ENCODE data around the gene CAMTA1.
"Not testable (repeated sequence)": the region's sequence is repeated elsewhere in the genome, so short reads cannot be mapped to it uniquely, and the experiment has no call there.

Gene CAMTA1

GRCh38 chr1:7586031-7586941 is 801.0 kb downstream of the CAMTA1 start:
- no peak for DNase-seq (ENCODE audit: low read depth, low spot score)

- no peak for DNase-seq (ENCODE audit: low read depth, low spot score)
Observed at GRCh38 chr1:7587108-7587772, 802.0 kb downstream of the CAMTA1 start.

DNA sequence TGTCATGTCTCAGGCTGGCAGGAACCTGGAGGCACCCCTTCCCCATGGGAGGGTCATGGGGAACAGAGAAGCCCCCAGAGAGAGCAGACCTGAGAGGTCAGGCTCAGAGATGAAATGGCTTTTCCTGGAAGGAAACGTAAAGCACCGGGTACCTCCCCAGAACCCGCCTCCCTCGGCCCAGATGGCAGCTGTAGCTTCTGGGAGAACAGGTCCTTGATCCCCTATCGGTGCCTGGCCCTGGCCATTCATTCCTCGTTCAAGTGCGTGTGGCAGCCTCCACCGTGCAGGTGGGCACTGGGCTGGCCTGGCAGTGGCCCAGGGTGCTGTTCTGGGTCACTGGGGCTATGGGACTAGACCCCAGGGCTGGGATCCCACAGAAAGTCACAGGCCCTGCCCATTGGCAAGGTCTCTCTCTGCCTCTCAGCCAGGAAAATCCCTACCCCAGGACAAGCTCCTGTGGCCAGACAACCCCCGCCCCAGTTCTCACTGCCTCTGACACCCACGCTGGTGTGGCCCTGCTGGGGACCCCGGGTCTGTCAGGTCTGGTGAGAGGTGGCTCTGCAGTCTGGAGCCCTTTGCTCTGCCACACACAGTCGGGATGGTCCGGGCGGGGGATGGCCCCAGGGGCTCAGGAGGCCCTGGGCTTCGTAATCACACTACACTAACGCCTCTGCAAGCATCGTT is 802.7 kb downstream of the CAMTA1 start:
- DNase-seq (ENCODE audit: low read depth, low spot score) = no peak

GRCh38 chr1:7588457-7588827 is 803.2 kb downstream of the CAMTA1 start:
- DNase-seq (ENCODE audit: low read depth, low spot score) = no peak

- no peak for DNase-seq (ENCODE audit: low read depth, low spot score)
Observed at GRCh38 chr1:7589080-7589735, 804.0 kb downstream of the CAMTA1 start.

GRCh38 chr1:7589774-7590425 is 804.6 kb downstream of the CAMTA1 start:
- no peak for DNase-seq (ENCODE audit: low read depth, low spot score)

DNA sequence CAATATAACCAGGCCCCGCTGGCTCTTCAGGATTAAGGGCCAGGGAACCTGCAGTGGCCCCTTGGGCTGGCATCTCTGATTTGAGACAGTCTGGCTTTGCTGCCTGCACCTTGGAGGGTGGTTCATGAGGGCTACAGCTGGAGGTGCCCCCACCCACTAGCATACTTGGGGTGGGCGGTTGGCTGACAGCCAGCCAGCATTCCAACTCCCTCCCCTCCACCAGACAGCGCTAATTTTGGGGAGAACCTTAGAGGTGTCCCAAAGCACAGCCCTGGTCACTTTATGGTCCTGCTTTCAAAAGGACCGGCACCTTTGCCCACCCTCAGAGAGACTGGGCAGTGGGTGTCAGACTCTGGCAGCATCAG is 805.2 kb downstream of the CAMTA1 start:
- no peak for DNase-seq (ENCODE audit: low read depth, low spot score)

DNA sequence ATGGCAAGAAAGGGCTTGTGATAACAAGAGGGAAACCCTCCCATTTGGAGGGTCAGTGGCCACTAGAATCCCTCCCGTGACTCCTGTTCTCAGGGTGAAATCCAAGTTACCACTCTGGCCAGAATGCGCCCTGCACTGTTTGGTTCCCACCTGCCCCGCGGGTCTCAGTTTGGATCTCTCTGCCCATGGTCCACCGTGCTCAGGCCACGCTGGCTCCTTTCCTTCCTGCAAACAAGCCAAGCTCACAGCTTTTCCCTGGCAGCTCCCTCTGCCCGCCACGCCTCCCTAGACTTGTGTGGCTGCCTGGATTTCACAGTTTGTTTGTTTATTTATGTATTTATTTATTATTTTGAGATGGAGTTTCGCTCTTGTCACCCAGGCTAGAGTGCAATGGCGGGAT is 806.3 kb downstream of the CAMTA1 start:
- DNase-seq (ENCODE audit: low read depth, low spot score) = no peak

- no peak for DNase-seq (ENCODE audit: low read depth, low spot score)
Observed at GRCh38 chr1:7592120-7592798, 807.0 kb downstream of the CAMTA1 start.

DNA sequence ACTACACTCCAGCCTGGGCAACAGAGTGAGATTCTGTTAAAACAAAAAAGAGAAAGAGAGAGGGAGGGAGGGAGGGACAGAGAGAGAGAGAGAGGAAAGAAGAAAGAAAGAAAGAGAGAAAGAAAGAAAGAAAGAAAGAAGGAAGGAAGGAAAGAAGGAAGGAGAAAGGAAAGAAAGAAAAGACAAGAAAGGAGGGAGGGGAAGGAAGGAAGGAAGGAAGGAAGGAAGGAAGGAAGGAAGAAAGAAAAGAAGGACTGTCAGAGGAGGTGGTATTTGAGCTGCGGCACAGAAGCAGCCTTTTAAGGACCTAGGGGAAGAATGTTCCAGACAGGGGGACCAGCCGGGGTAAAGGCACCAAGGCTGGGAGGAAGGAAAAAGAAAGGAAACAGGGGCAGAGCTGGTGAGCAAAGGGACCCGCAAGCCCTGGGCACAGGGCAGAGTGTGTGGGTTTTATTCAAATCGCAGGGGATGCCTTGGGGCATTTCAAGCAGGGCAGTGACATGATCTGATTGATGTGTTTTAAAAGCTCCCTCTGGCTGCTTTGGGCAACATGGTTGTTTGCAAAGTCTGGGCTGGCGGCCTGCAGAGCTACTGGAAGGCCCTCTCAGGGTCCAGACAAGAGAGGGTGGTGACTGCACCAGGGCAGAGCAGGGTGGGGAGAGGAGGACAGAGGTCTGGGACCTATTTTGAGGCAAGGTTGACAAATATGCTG is 808.9 kb downstream of the CAMTA1 start:
- peak; percentile 85 for DNase-seq (ENCODE audit: low read depth, low spot score)

- DNase-seq (ENCODE audit: low read depth, low spot score) = no peak
Observed at GRCh38 chr1:7594714-7595295, 809.6 kb downstream of the CAMTA1 start.

DNA sequence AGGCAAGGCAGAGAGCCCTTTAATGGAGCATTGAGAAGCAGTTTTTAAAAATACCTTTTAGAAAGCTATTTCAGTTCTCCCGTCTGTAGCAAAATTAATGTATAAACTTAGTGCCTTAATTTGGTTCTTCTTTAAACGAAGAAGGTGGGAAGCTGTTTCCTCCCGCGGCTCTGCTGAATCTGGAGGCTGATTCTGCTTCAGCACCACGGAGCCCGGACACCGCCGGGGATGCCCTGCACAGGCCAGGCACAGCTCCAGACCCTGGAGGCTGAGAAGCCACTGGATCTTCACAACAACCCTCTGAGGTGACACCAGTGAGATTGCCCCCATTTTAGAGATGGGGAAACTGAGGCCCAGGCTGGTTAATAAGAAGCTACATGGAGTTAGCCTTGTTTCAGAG is 810.1 kb downstream of the CAMTA1 start:
- no peak for DNase-seq (ENCODE audit: low read depth, low spot score)

DNA sequence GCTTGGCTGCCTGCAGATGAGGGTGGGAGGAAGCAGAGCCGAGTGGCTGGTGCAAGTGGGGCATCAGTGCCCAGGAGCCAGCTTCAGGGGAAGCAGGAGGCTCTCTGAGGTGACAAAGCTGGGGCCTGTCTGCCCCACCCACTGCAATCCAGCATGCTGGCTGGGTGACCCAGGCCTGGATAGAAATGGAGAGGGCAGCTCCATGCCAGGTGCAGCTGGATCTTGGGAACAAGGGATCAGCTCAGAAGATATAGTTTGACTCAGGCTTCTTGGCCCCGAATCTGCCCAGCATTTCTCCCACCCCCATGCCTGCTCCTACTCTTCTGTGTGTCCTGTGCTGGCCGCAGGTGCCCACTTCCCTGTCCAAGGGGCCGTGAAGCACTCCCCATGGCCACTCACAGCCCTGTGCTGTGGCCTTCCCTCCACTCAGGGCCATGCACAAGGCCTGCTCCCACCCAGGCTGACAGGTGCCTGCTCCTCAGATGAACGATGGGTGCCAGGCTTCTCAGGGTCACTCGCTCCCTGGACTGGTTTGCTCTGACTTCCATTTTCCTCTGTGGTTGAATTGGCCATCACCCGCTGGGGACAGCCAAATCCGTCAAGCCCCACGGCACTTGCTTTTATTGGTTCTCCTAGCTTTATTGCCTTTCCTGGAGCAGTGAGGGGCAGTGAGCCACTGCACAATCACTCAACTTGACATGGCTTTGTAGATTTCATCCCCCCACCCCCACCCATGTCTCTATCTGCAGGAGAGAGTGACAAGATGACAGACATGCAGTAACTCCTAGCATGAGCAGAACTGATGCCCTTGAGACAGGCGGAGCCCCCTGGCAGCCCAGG is 811.1 kb downstream of the CAMTA1 start:
- no peak for DNase-seq (ENCODE audit: low read depth, low spot score)

- not testable (repeated sequence) for DNase-seq (ENCODE audit: low read depth, low spot score)
Observed at GRCh38 chr1:7598058-7598457, 812.8 kb downstream of the CAMTA1 start.

- not testable (repeated sequence) for DNase-seq (ENCODE audit: low read depth, low spot score)
Observed at GRCh38 chr1:7604906-7605305, 819.7 kb downstream of the CAMTA1 start.

DNA sequence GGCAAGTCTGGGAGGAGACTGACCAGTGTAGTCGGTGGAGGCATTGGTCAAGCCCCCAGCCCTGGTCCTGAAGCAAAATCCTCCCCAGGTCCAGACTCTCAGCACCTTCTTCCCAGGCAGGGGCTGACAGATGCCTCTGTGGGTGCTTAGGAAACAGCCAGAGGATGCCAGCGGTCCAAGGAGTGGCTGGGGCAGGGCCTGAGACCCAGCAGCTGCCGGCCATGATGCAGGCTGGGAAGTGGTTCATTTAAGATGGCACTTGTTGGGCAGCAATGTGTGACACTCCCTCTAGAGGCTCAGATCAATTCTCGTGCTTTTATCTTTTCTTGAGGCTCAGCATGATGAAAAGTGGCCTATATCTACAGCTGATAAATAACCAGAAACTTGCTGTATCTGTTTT is 820.8 kb downstream of the CAMTA1 start:
- no peak for DNase-seq (ENCODE audit: low read depth, low spot score)

- no peak for DNase-seq (ENCODE audit: low read depth, low spot score)
Observed at GRCh38 chr1:7607097-7607496, 821.8 kb downstream of the CAMTA1 start.

GRCh38 chr1:7608628-7609305 is 823.5 kb downstream of the CAMTA1 start:
- DNase-seq (ENCODE audit: low read depth, low spot score) = peak; percentile 92
